ENCODE results near the gene TTLL11. TPM values are rescaled to one million over a fixed set of nuclear protein-coding genes. Genes with fewer than 3 reads are reported as not detected.

Gene TTLL11
- total RNA-seq, 1 experiment from 2014 or later: 1.5 TPM

DNA sequence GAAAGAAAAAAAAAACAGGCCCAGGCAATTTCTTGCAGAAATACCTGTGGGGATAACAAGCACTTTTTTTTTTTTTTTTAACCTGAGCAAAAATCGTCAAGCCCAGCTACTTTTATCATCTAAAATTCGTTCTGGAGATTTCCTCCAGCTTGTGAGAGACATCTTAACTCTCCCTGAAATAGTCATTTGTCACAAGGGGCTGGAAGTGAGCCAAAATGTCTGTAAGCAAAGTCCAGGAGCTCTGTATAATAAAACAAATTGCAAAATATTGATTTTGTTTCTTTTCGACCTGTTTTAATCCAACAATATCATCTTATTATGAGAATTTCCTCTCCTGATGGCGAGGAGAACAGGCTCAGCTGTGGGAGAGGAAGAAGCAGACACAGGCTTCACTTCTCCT is 168.4 kb downstream of the TTLL11 start:
- H3K27ac ChIP-seq (ENCODE audit: insufficient read length, low read depth, low read length): no peak overlapping the region
- H3K4me1 ChIP-seq (ENCODE audit: insufficient read depth, low read length): no peaks in the 10 kb centered on the region
- H2AFZ ChIP-seq (ENCODE audit: low read length): no peak overlapping the region
- no peak overlapping the region for H4K91ac ChIP-seq (ENCODE audit: insufficient read length, low read depth, low read length)
- no peak overlapping the region for H2BK20ac ChIP-seq (ENCODE audit: low read depth, low read length, poor library complexity, severe bottlenecking)
- H3K27me3 ChIP-seq (ENCODE audit: insufficient read depth, low read length): no peaks in the 10 kb centered on the region
- no peak overlapping the region for H4K5ac ChIP-seq (ENCODE audit: insufficient read length, low read depth, low read length)
- no peaks in the 10 kb centered on the region for H3K9me3 ChIP-seq (ENCODE audit: control insufficient read depth, low read depth, low read length)
- no peak overlapping the region for H3K4ac ChIP-seq (ENCODE audit: low read depth, low read length)
- no peak overlapping the region for H3K9ac ChIP-seq (ENCODE audit: extremely low read depth, insufficient read length, low read length)
- Mint-ChIP-seq H3K9me3 (no peaks in the 10 kb centered on the region), H3K4me1 (peaks cover 3 to 7% of the 10 kb centered on the region in 2 experiments; a peak in 1 of 4 replicates), H3K27ac (no peak overlapping the region), H3K4me3 (no peak overlapping the region), H3K36me3 (ENCODE audit: insufficient read depth in 1 of 3, low read depth in 3 of 3) (no peaks in the 10 kb centered on the region), H3K27me3 (ENCODE audit: low read depth) (peaks cover 3% of the 10 kb centered on the region)
- H2BK15ac ChIP-seq (ENCODE audit: low read depth, low read length): no peak overlapping the region
- H2BK120ac ChIP-seq (ENCODE audit: low read depth, low read length, poor library complexity, severe bottlenecking): no peak overlapping the region
- no peak for TF ChIP-seq CTCF (conservative IDR thresholded peaks at IDR 0.05)
- H3K23ac ChIP-seq (ENCODE audit: insufficient read length, low read depth, low read length): no peak overlapping the region
- no peak overlapping the region for H3K18ac ChIP-seq (ENCODE audit: insufficient read length, low read depth, low read length)
- H4K20me1 ChIP-seq (ENCODE audit: control insufficient read depth, insufficient read depth, insufficient read length): no peaks in the 10 kb centered on the region
- H3K14ac ChIP-seq (ENCODE audit: insufficient read depth, low read length): no peak overlapping the region
- H3K79me2 ChIP-seq (ENCODE audit: insufficient read depth, low read length): no peaks in the 10 kb centered on the region
- no peak overlapping the region for H2BK5ac ChIP-seq (ENCODE audit: insufficient read length, low read length)
- DNase-seq: no peak
- H3K23me2 ChIP-seq (ENCODE audit: insufficient read length, low read depth, low read length, poor library complexity, severe bottlenecking): no peaks in the 10 kb centered on the region
- no peak overlapping the region for H2BK12ac ChIP-seq (ENCODE audit: insufficient read length, low read depth, low read length)
- H3T11ph ChIP-seq (ENCODE audit: low read length): no peak overlapping the region
- WGBS (ENCODE audit: extremely low coverage, insufficient read length, low lambda C conversion rate): no CpG with 5 or more reads among the region's 4 CpGs
- H4K8ac ChIP-seq (replicated peaks; ENCODE audit: insufficient read length, low read depth, low read length): no peak overlapping the region
- no peak overlapping the region for H3K4me2 ChIP-seq (ENCODE audit: insufficient read depth, insufficient read length, low read length)
- H3K79me1 ChIP-seq (ENCODE audit: insufficient read depth, low read depth, low read length, poor library complexity, severe bottlenecking): no peaks in the 10 kb centered on the region
- H2AK5ac ChIP-seq (ENCODE audit: insufficient read length, low read length): no peak overlapping the region
- no peak overlapping the region for H3K56ac ChIP-seq (ENCODE audit: insufficient read length, low read depth, low read length)

All from H9 (cell line).